Activated naive CD8-positive, alpha-beta T cell (primary cell): ENCODE results near the gene REEP1.
A peak's percentile ranks its signal among the peaks of the same experiment; 100 is the strongest.

Experiments used
- H3K27ac Mint-ChIP-seq: one replicate; pipeline ENCODE4 v1.8.0; 2021; ENCODE audit warnings: mixed read lengths
- H3K27me3 Mint-ChIP-seq: one replicate; pipeline ENCODE4 v1.8.0; 2021; ENCODE audit warnings: mixed read lengths
- H3K36me3 Mint-ChIP-seq: one replicate; pipeline ENCODE4 v1.8.0; 2021; ENCODE audit warnings: mixed read lengths
- H3K4me1 Mint-ChIP-seq: one replicate; pipeline ENCODE4 v1.8.0; 2021; ENCODE audit warnings: low read depth, mixed read lengths
- H3K4me3 Mint-ChIP-seq: one replicate; pipeline ENCODE4 v1.8.0; 2021; ENCODE audit warnings: mild to moderate bottlenecking, mixed read lengths
- H3K9me3 Mint-ChIP-seq: one replicate; pipeline ENCODE4 v1.8.0; 2021; ENCODE audit warnings: low read depth, mixed read lengths

REEP1 gene

GRCh38 chr2:86186431-86186830 is 151.0 kb downstream of the REEP1 start:
- Mint-ChIP-seq H3K4me3 (peak overlapping the region; percentile 67), H3K4me1 (peaks cover 80% of the 10 kb centered on the region)

GRCh38 chr2:86185517-86186212 is 151.8 kb downstream of the REEP1 start:
- Mint-ChIP-seq H3K27me3 (no peaks in the 10 kb centered on the region), H3K4me1 (peaks cover 74% of the 10 kb centered on the region), H3K36me3 (peaks cover 7% of the 10 kb centered on the region), H3K4me3 (peak overlapping the region; percentile 67), H3K27ac (peak overlapping the region; percentile 87), H3K9me3 (no peaks in the 10 kb centered on the region)

More at GRCh38 chr2:86186431-86186830, 151.0 kb downstream of the REEP1 start:
- no peaks in the 10 kb centered on the region for H3K27me3 Mint-ChIP-seq
- peaks cover 7% of the 10 kb centered on the region for H3K36me3 Mint-ChIP-seq
- no peaks in the 10 kb centered on the region for H3K9me3 Mint-ChIP-seq
- peak overlapping the region; percentile 87 for H3K27ac Mint-ChIP-seq

GRCh38 chr2:86176597-86176996 is 160.8 kb downstream of the REEP1 start:
- H3K4me3 Mint-ChIP-seq = no peak overlapping the region
- H3K27me3 Mint-ChIP-seq = no peaks in the 10 kb centered on the region
- H3K36me3 Mint-ChIP-seq = peaks cover 10% of the 10 kb centered on the region
- H3K9me3 Mint-ChIP-seq = no peaks in the 10 kb centered on the region
- no peak overlapping the region for H3K27ac Mint-ChIP-seq
- H3K4me1 Mint-ChIP-seq = peaks cover 27% of the 10 kb centered on the region

- no peak overlapping the region for H3K4me3 Mint-ChIP-seq
- peaks cover 28% of the 10 kb centered on the region for H3K4me1 Mint-ChIP-seq
- H3K9me3 Mint-ChIP-seq = no peaks in the 10 kb centered on the region
- no peak overlapping the region for H3K27ac Mint-ChIP-seq
- peaks cover 14% of the 10 kb centered on the region for H3K36me3 Mint-ChIP-seq
- no peaks in the 10 kb centered on the region for H3K27me3 Mint-ChIP-seq
Measured at GRCh38 chr2:86175828-86176227, 161.6 kb downstream of the REEP1 start.

- no peak overlapping the region for H3K27ac Mint-ChIP-seq
- peaks cover 14% of the 10 kb centered on the region for H3K36me3 Mint-ChIP-seq
Measured at GRCh38 chr2:86174445-86174844, 163.0 kb downstream of the REEP1 start.

GRCh38 chr2:86172610-86173009 is 164.8 kb downstream of the REEP1 start:
- Mint-ChIP-seq H3K36me3 (peaks cover 17% of the 10 kb centered on the region), H3K27ac (peak overlapping the region; percentile 30), H3K4me1 (peaks cover 21% of the 10 kb centered on the region), H3K9me3 (no peaks in the 10 kb centered on the region), H3K4me3 (no peak overlapping the region), H3K27me3 (no peaks in the 10 kb centered on the region)

More at GRCh38 chr2:86174445-86174844, 163.0 kb downstream of the REEP1 start:
- no peaks in the 10 kb centered on the region for H3K9me3 Mint-ChIP-seq
- peaks cover 25% of the 10 kb centered on the region for H3K4me1 Mint-ChIP-seq
- no peak overlapping the region for H3K4me3 Mint-ChIP-seq
- no peaks in the 10 kb centered on the region for H3K27me3 Mint-ChIP-seq

- Mint-ChIP-seq H3K36me3 (peaks cover 16% of the 10 kb centered on the region), H3K9me3 (no peaks in the 10 kb centered on the region), H3K4me1 (peaks cover 17% of the 10 kb centered on the region), H3K4me3 (no peak overlapping the region), H3K27ac (no peak overlapping the region), H3K27me3 (no peaks in the 10 kb centered on the region)
Measured at GRCh38 chr2:86171295-86171694, 166.1 kb downstream of the REEP1 start.

- H3K4me1 Mint-ChIP-seq = peaks cover 12% of the 10 kb centered on the region
- peak overlapping the region; percentile 28 for H3K27ac Mint-ChIP-seq
- no peaks in the 10 kb centered on the region for H3K27me3 Mint-ChIP-seq
- peaks cover 15% of the 10 kb centered on the region for H3K36me3 Mint-ChIP-seq
- H3K4me3 Mint-ChIP-seq = no peak overlapping the region
- no peaks in the 10 kb centered on the region for H3K9me3 Mint-ChIP-seq
Measured at GRCh38 chr2:86170449-86170848, 167.0 kb downstream of the REEP1 start.
